ENCODE measurements around the gene ARGLU1. TPM values are rescaled to one million over a fixed set of nuclear protein-coding genes. Genes with fewer than 3 reads are reported as not detected.
"Not testable (repeated sequence)": the region's sequence is repeated elsewhere in the genome, so short reads cannot be mapped to it uniquely, and the experiment has no call there.

ARGLU1 gene
- total RNA-seq, 3 donors from 2014 or later: 71.7 to 88.5 (median 84.8) TPM

DNA sequence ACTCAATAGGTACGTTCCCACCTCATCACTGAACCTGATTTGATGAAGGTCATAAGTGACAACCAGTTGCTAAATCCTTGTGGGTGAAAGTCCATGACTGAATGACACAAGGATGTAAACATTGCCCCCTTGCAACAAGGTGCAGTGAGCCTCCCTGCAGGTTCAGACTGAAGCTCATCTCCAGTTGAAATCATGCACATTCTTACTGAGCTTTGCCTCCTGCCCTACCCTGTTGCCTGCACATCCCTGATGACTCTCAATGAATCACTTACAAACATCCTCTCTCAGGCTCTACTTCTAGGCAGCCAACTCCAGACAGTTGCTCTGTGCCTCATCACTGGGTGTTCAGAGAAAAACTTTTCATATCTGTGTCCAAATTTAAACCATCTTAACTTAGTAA lies 42.5 kb upstream of the ARGLU1 start:
- H3K4me1 ChIP-seq (ENCODE audit: low read depth): no peaks in the 10 kb centered on the region
- intact Hi-C loops (cut with DNase I, micrococcal nuclease): no loop called here
- H3K4me3 ChIP-seq: no peak overlapping the region
- ATAC-seq (peak; percentile 52), DNase-seq (no peak)
- H3K9me3 ChIP-seq: no peaks in the 10 kb centered on the region
- TF ChIP-seq, protein P1, sequence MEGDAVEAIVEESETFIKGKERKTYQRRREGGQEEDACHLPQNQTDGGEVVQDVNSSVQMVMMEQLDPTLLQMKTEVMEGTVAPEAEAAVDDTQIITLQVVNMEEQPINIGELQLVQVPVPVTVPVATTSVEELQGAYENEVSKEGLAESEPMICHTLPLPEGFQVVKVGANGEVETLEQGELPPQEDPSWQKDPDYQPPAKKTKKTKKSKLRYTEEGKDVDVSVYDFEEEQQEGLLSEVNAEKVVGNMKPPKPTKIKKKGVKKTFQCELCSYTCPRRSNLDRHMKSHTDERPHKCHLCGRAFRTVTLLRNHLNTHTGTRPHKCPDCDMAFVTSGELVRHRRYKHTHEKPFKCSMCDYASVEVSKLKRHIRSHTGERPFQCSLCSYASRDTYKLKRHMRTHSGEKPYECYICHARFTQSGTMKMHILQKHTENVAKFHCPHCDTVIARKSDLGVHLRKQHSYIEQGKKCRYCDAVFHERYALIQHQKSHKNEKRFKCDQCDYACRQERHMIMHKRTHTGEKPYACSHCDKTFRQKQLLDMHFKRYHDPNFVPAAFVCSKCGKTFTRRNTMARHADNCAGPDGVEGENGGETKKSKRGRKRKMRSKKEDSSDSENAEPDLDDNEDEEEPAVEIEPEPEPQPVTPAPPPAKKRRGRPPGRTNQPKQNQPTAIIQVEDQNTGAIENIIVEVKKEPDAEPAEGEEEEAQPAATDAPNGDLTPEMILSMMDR (IDR thresholded peaks at IDR 0.05): no peak
- H3K36me3 ChIP-seq (ENCODE audit: low read depth): no peaks in the 10 kb centered on the region

DNA sequence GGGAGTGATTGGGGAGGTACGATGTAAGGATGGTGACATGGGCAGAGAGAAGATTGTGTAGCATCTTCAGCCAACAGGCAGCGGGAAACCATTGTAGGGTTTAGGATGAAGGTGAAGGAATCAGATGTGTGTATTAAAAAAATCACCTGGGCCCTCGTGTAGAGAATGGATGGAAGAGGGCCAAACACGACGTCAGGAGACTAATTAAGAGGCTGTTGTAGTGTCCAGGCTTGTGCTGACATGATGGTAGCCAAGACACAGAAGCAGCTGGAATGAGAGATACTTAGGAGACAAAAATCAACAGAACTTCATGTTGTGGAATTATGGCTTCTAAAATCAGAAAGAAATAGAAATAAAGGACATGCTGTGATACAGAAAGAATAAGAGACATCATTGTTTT lies 41.2 kb upstream of the ARGLU1 start:
- Histone ChIP-seq H3K36me3 (ENCODE audit: low read depth) (no peaks in the 10 kb centered on the region), H3K9me3 (no peaks in the 10 kb centered on the region), H3K4me3 (no peak overlapping the region), H3K4me1 (ENCODE audit: low read depth) (no peaks in the 10 kb centered on the region)
- ATAC-seq: no peak
- DNase-seq: no peak
- TF ChIP-seq, protein P1 (IDR thresholded peaks at IDR 0.05): no peak
- intact Hi-C loops (cut with DNase I, micrococcal nuclease): no loop called here

DNA sequence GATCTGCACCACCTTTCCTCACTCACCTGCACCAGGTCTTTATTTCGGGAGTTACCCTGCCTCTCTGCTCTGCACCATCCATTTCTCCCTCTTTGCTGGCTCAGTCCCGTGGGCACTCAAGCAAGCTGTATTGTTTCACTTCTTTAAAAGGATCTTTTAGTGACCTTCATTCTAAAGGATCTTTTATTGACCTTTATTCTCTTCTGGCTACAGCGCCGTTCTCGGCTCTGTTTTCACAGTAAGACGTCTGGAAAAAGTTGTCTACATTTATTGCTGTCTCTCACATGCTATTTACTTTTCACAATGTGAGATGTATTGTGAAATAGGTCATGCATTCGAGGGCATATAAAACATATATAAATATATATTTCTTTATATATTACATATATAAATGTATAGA lies 35.6 kb upstream of the ARGLU1 start:
- ATAC-seq (peak; percentile 63), DNase-seq (no peak)
- no peaks in the 10 kb centered on the region for H3K36me3 ChIP-seq (ENCODE audit: low read depth)
- no peaks in the 10 kb centered on the region for H3K9me3 ChIP-seq
- TF ChIP-seq, protein P1 (IDR thresholded peaks at IDR 0.05): no peak
- peaks cover 4% of the 10 kb centered on the region for H3K4me1 ChIP-seq (ENCODE audit: low read depth)
- intact Hi-C loops (cut with DNase I, micrococcal nuclease): no loop called here
- no peak overlapping the region for H3K4me3 ChIP-seq

DNA sequence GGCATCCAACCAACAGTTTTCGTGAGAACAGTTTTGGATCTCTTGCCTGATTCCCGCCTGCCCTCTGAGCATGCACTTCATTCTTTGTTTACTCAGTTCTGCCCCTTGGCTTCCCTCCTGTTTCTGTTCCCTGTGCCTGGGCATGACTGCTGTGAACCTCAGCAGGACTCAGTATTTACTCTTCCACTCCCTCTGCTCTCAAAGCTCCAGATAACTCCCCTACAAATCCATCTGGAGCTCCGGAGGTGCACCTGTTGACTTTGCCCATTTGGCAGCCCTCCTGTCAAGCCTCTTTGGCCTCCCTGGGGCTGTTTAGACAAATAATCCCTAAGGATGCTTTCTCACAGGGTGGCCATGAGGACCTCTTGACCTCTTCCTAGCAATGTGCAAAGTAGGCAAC lies 34.2 kb upstream of the ARGLU1 start:
- Histone ChIP-seq H3K9me3 (no peaks in the 10 kb centered on the region), H3K36me3 (ENCODE audit: low read depth) (no peaks in the 10 kb centered on the region), H3K4me1 (ENCODE audit: low read depth) (peaks cover 4% of the 10 kb centered on the region), H3K4me3 (no peak overlapping the region)
- TF ChIP-seq, protein P1 (IDR thresholded peaks at IDR 0.05): no peak
- intact Hi-C loops (cut with DNase I, micrococcal nuclease): no loop called here
- ATAC-seq (peak; percentile 87), DNase-seq (peak in 2 of 3 donors; percentile 34 to 39)

DNA sequence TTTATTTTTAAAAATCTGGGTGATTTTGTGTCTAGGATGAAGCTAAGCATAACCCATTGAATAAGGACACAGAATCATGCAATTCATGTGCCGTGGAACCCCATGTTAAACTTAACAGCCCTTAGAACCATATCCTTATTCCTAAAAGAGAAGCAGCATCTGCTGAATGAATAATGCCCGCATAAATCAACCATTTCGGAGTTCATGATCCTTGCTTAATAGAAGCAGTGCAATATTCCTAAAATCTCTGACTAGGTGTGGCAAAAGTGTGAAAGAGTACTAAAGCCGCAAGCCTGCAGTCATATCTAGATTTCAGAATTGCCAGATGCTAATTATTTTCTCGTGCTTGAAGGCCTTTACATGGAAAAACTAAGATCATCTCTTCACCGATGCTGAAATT lies 33.6 kb upstream of the ARGLU1 start:
- Histone ChIP-seq H3K4me3 (no peak overlapping the region), H3K4me1 (ENCODE audit: low read depth) (peaks cover 4% of the 10 kb centered on the region), H3K36me3 (ENCODE audit: low read depth) (no peaks in the 10 kb centered on the region), H3K9me3 (no peaks in the 10 kb centered on the region)
- intact Hi-C loops (cut with DNase I, micrococcal nuclease): no loop called here
- ATAC-seq (no peak), DNase-seq (no peak)
- TF ChIP-seq, protein P1 (IDR thresholded peaks at IDR 0.05): no peak

DNA sequence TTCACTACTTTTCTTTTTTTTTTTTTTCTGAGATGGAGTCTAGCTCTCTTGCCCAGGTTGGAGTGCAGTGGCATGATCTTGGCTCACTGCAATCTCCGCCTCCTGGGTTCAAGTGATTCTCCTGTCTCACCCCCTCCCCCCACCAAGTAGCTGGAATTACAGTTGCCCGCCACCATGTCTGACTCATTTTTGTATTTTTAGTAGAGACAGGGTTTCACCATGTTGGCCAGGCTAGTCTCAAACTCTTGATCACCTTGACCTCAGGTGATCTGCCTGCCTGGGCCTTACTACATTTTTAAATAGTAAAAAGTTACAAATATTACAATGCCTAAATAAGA lies 32.8 kb upstream of the ARGLU1 start:
- intact Hi-C loops (cut with DNase I, micrococcal nuclease): not testable (repeated sequence)

More for the DNA sequence above, 32.8 kb upstream of the ARGLU1 start:
- not testable (repeated sequence) for H3K4me3 ChIP-seq; H3K4me1 ChIP-seq (ENCODE audit: low read depth); DNase-seq; ATAC-seq; H3K9me3 ChIP-seq; H3K36me3 ChIP-seq (ENCODE audit: low read depth)

Measured in mucosa of descending colon (tissue), 3 donors.